ENCODE results near the gene SP1.
"Not testable (repeated sequence)": the region's sequence is repeated elsewhere in the genome, so short reads cannot be mapped to it uniquely, and the experiment has no call there.

DNA sequence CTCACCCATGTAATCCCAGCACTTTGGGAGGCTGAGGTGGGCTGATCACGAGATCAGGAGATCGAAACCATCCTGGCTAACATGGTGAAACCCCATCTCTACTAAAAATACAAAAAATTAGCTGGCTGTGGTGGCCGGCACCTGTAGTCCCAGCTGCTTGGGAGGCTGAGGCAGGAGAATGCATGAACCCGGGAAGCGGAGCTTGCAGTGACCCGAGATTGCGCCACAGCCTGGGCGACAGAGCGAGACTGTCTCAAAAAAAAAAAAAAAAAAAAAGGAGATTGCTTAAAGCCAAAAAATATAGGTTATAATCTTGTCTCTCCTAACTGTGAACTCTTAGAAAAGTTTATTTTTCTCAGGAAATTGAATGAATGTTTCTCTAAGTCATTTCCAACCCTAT is 55.4 kb downstream of the SP1 start:
- not testable (repeated sequence) for TF ChIP-seq HMG20A (CRISPR knock-in tag; conservative IDR thresholded peaks at IDR 0.05); ZNF253 (CRISPR knock-in tag; conservative IDR thresholded peaks at IDR 0.05); ZBTB8A (IDR thresholded peaks at IDR 0.05; ENCODE audit: partially characterized antibody); ADNP (tag; IDR thresholded peaks at IDR 0.05); GABPA (tag; conservative IDR thresholded peaks at IDR 0.05; ENCODE audit: low read depth); PHF21A (IDR thresholded peaks at IDR 0.05; ENCODE audit: borderline replicate concordance, low read depth); GTF2F1 (IDR thresholded peaks at IDR 0.05; ENCODE audit: low read depth, low read length); ELF1 (tag; IDR thresholded peaks at IDR 0.05)
- TF ChIP-seq, protein P1, sequence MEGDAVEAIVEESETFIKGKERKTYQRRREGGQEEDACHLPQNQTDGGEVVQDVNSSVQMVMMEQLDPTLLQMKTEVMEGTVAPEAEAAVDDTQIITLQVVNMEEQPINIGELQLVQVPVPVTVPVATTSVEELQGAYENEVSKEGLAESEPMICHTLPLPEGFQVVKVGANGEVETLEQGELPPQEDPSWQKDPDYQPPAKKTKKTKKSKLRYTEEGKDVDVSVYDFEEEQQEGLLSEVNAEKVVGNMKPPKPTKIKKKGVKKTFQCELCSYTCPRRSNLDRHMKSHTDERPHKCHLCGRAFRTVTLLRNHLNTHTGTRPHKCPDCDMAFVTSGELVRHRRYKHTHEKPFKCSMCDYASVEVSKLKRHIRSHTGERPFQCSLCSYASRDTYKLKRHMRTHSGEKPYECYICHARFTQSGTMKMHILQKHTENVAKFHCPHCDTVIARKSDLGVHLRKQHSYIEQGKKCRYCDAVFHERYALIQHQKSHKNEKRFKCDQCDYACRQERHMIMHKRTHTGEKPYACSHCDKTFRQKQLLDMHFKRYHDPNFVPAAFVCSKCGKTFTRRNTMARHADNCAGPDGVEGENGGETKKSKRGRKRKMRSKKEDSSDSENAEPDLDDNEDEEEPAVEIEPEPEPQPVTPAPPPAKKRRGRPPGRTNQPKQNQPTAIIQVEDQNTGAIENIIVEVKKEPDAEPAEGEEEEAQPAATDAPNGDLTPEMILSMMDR (IDR thresholded peaks at IDR 0.05 in 2 of 3, conservative IDR thresholded peaks at IDR 0.05 in 1 of 3; ENCODE audit: insufficient read depth in 2 of 3, low read depth in 1 of 3, low read length in 3 of 3): not testable (repeated sequence)
- TF ChIP-seq, protein P2, sequence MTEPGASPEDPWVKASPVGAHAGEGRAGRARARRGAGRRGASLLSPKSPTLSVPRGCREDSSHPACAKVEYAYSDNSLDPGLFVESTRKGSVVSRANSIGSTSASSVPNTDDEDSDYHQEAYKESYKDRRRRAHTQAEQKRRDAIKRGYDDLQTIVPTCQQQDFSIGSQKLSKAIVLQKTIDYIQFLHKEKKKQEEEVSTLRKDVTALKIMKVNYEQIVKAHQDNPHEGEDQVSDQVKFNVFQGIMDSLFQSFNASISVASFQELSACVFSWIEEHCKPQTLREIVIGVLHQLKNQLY (CRISPR knock-in tag; conservative IDR thresholded peaks at IDR 0.05): not testable (repeated sequence)
- TF ChIP-seq, protein P3, sequence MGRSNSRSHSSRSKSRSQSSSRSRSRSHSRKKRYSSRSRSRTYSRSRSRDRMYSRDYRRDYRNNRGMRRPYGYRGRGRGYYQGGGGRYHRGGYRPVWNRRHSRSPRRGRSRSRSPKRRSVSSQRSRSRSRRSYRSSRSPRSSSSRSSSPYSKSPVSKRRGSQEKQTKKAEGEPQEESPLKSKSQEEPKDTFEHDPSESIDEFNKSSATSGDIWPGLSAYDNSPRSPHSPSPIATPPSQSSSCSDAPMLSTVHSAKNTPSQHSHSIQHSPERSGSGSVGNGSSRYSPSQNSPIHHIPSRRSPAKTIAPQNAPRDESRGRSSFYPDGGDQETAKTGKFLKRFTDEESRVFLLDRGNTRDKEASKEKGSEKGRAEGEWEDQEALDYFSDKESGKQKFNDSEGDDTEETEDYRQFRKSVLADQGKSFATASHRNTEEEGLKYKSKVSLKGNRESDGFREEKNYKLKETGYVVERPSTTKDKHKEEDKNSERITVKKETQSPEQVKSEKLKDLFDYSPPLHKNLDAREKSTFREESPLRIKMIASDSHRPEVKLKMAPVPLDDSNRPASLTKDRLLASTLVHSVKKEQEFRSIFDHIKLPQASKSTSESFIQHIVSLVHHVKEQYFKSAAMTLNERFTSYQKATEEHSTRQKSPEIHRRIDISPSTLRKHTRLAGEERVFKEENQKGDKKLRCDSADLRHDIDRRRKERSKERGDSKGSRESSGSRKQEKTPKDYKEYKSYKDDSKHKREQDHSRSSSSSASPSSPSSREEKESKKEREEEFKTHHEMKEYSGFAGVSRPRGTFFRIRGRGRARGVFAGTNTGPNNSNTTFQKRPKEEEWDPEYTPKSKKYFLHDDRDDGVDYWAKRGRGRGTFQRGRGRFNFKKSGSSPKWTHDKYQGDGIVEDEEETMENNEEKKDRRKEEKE (IDR thresholded peaks at IDR 0.05; ENCODE audit: borderline replicate concordance in 1 of 2, control insufficient read depth in 1 of 2, low read depth in 2 of 2, low read length in 1 of 2): not testable (repeated sequence)
